ENCODE measurements around the gene ZNF346. TPM values are rescaled to one million over a fixed set of nuclear protein-coding genes. Genes with fewer than 3 reads are reported as not detected.

ZNF346 gene
- total and polyA plus RNA-seq, 2 experiments from 2014 or later, result 13.8 to 21.4 TPM

- TF ChIP-seq EZH2phosphoT487 (IDR thresholded peaks at IDR 0.05; ENCODE audit: low read depth, severe bottlenecking, unreplicated experiment) (no peak), EZH2 (IDR thresholded peaks at IDR 0.05; ENCODE audit: borderline replicate concordance) (no peak), CTCF (IDR thresholded peaks at IDR 0.05; ENCODE audit: poor library complexity) (no peak)
- Histone ChIP-seq H3K9me3 (ENCODE audit: low read depth) (no peaks in the 10 kb centered on the region), H3K4me3 (no peak overlapping the region), H3K4me2 (no peak overlapping the region), H3K27me3 (no peaks in the 10 kb centered on the region), H3K36me3 (replicated peaks; ENCODE audit: insufficient read depth, low read depth) (no peaks in the 10 kb centered on the region), H3K27ac (no peak overlapping the region), H4K20me1 (ENCODE audit: insufficient read depth, poor library complexity, severe bottlenecking) (no peaks in the 10 kb centered on the region), H2AFZ (no peak overlapping the region), H3K9me2 (replicated peaks; ENCODE audit: insufficient read depth) (no peaks in the 10 kb centered on the region), H3K4me1 (ENCODE audit: insufficient read depth) (peaks cover 18% of the 10 kb centered on the region), H3K79me2 (peaks cover 23% of the 10 kb centered on the region)
- DNase-seq (ENCODE audit: low spot score), result no peak
- 96% methylated on average over 27 of the region's 32 CpGs for WGBS (ENCODE audit: low lambda C conversion rate, missing lambda C conversion rate)
Observed at GRCh38 chr5:177092178-177093081, 69.9 kb downstream of the ZNF346 start.

GRCh38 chr5:177093082-177093712 lies 70.7 kb downstream of the ZNF346 start:
- 96% methylated on average over 32 of the region's 40 CpGs for WGBS (ENCODE audit: low lambda C conversion rate, missing lambda C conversion rate)
- H3K79me2 ChIP-seq, result peaks cover 16% of the 10 kb centered on the region
- H3K36me3 ChIP-seq (replicated peaks; ENCODE audit: insufficient read depth, low read depth), result no peaks in the 10 kb centered on the region
- no peak overlapping the region for H3K4me2 ChIP-seq
- H3K9me3 ChIP-seq (ENCODE audit: low read depth), result no peaks in the 10 kb centered on the region
- no peaks in the 10 kb centered on the region for H3K9me2 ChIP-seq (replicated peaks; ENCODE audit: insufficient read depth)
- H3K4me1 ChIP-seq (ENCODE audit: insufficient read depth), result peaks cover 19% of the 10 kb centered on the region
- no peak overlapping the region for H3K4me3 ChIP-seq
- TF ChIP-seq CTCF (IDR thresholded peaks at IDR 0.05; ENCODE audit: poor library complexity) (no peak), EZH2phosphoT487 (IDR thresholded peaks at IDR 0.05; ENCODE audit: low read depth, severe bottlenecking, unreplicated experiment) (no peak), EZH2 (IDR thresholded peaks at IDR 0.05; ENCODE audit: borderline replicate concordance) (no peak)
- H2AFZ ChIP-seq, result no peak overlapping the region
- H3K27me3 ChIP-seq, result no peaks in the 10 kb centered on the region
- H3K27ac ChIP-seq, result no peak overlapping the region
- DNase-seq (ENCODE audit: low spot score), result no peak
- no peaks in the 10 kb centered on the region for H4K20me1 ChIP-seq (ENCODE audit: insufficient read depth, poor library complexity, severe bottlenecking)

GRCh38 chr5:177093803-177094202 lies 71.3 kb downstream of the ZNF346 start:
- Histone ChIP-seq H3K27me3 (no peaks in the 10 kb centered on the region), H3K36me3 (replicated peaks; ENCODE audit: insufficient read depth, low read depth) (no peaks in the 10 kb centered on the region), H3K9me2 (replicated peaks; ENCODE audit: insufficient read depth) (no peaks in the 10 kb centered on the region), H2AFZ (no peak overlapping the region), H3K4me1 (ENCODE audit: insufficient read depth) (peaks cover 25% of the 10 kb centered on the region), H3K4me3 (no peak overlapping the region), H3K79me2 (peaks cover 10% of the 10 kb centered on the region), H3K4me2 (no peak overlapping the region), H4K20me1 (ENCODE audit: insufficient read depth, poor library complexity, severe bottlenecking) (no peaks in the 10 kb centered on the region), H3K9me3 (ENCODE audit: low read depth) (no peaks in the 10 kb centered on the region), H3K27ac (no peak overlapping the region)
- WGBS (ENCODE audit: low lambda C conversion rate, missing lambda C conversion rate), result 93% methylated on average over 6 of the region's 6 CpGs
- TF ChIP-seq EZH2phosphoT487 (IDR thresholded peaks at IDR 0.05; ENCODE audit: low read depth, severe bottlenecking, unreplicated experiment), result no peak
- TF ChIP-seq CTCF (IDR thresholded peaks at IDR 0.05; ENCODE audit: poor library complexity), result no peak
- TF ChIP-seq EZH2 (IDR thresholded peaks at IDR 0.05; ENCODE audit: borderline replicate concordance), result no peak
- DNase-seq (ENCODE audit: low spot score), result no peak
